ENCODE results near the gene BMPER. TPM values are rescaled to one million over a fixed set of nuclear protein-coding genes. Genes with fewer than 3 reads are reported as not detected.
"Not testable (repeated sequence)": the region's sequence is repeated elsewhere in the genome, so short reads cannot be mapped to it uniquely, and the experiment has no call there.

BMPER gene
- total RNA-seq, 2 donors from 2014 or later, result 0.35 TPM; not detected in 1

DNA sequence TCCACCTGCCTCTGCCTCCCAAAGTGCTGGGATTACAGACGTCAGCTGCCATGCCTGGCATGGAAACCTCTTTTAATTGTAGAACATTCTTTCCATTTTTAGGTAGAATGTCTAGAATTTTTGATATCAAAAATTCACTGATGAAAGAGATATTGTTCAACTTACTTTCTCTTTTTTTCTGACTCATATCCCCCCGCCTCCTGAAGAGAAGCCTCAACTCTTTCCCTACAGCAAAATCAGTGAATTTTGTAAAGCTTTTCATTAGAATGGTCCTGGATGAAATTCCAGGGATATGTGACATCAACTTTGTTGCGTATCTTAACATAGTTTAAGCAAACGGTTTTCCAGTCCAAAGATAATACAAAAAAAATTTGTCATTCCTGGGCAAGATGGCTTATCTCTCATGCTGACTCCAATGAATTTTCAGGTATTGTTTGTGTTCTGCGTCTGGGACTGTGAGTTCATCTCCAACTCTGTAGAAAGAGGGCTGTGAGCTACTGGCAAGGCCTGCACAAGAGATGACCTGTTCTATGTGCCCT, 256.8 kb downstream of the BMPER start:
- no peak for ATAC-seq
- no peak for DNase-seq
- Mint-ChIP-seq H3K36me3 (ENCODE audit: low read depth) (no peaks in the 10 kb centered on the region), H3K4me3 (no peak overlapping the region), H3K27me3 (no peaks in the 10 kb centered on the region), H3K4me1 (no peaks in the 10 kb centered on the region), H3K27ac (no peak overlapping the region)
- H3K9me3 ChIP-seq (ENCODE audit: control insufficient read depth, low read length, poor library complexity, severe bottlenecking), result no peaks in the 10 kb centered on the region

GRCh38 chr7:34162677-34163076, 257.3 kb downstream of the BMPER start:
- DNase-seq, result no peak
- Mint-ChIP-seq H3K4me3 (no peak overlapping the region), H3K27ac (no peak overlapping the region), H3K27me3 (no peaks in the 10 kb centered on the region), H3K36me3 (ENCODE audit: low read depth) (no peaks in the 10 kb centered on the region), H3K4me1 (no peaks in the 10 kb centered on the region)
- no peak for ATAC-seq
- no peaks in the 10 kb centered on the region for H3K9me3 ChIP-seq (ENCODE audit: control insufficient read depth, low read length, poor library complexity, severe bottlenecking)

DNA sequence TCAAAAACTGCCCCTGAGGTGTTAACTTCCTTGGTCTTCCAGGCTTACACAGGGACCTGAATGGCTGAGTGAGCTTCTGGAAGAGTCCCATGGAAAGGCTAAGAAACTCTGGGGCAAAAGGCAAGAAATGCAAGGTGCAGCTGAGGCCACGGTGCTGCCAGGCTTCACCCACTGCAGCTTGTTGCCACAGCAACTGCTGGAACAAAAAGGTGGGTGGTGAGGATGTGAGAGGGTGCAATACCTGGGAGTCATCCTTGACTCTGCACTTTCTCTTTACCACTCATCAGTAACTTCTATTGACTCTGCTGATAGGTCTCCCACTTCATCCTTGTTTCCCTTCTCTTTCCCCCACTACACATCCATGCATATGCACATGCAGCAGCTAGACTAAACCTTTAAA, 258.6 kb downstream of the BMPER start:
- H3K36me3 Mint-ChIP-seq (ENCODE audit: low read depth), result no peaks in the 10 kb centered on the region
- no peak overlapping the region for H3K4me3 Mint-ChIP-seq
- no peaks in the 10 kb centered on the region for H3K9me3 ChIP-seq (ENCODE audit: control insufficient read depth, low read length, poor library complexity, severe bottlenecking)
- DNase-seq (no peak), ATAC-seq (no peak)
- no peaks in the 10 kb centered on the region for H3K27me3 Mint-ChIP-seq
- no peak overlapping the region for H3K27ac Mint-ChIP-seq
- H3K4me1 Mint-ChIP-seq, result no peaks in the 10 kb centered on the region

GRCh38 chr7:34165466-34165865, 260.1 kb downstream of the BMPER start:
- no peaks in the 10 kb centered on the region for H3K27me3 Mint-ChIP-seq
- no peaks in the 10 kb centered on the region for H3K9me3 ChIP-seq (ENCODE audit: control insufficient read depth, low read length, poor library complexity, severe bottlenecking)
- H3K4me1 Mint-ChIP-seq, result no peaks in the 10 kb centered on the region
- H3K27ac Mint-ChIP-seq, result no peak overlapping the region
- no peak for ATAC-seq
- H3K36me3 Mint-ChIP-seq (ENCODE audit: low read depth), result no peaks in the 10 kb centered on the region
- H3K4me3 Mint-ChIP-seq, result no peak overlapping the region
- DNase-seq, result no peak

GRCh38 chr7:34165927-34166550, 260.7 kb downstream of the BMPER start:
- no peaks in the 10 kb centered on the region for H3K9me3 ChIP-seq (ENCODE audit: control insufficient read depth, low read length, poor library complexity, severe bottlenecking)
- no peak for ATAC-seq
- DNase-seq, result no peak
- Mint-ChIP-seq H3K27me3 (no peaks in the 10 kb centered on the region), H3K36me3 (ENCODE audit: low read depth) (no peaks in the 10 kb centered on the region), H3K4me1 (no peaks in the 10 kb centered on the region), H3K4me3 (no peak overlapping the region), H3K27ac (no peak overlapping the region)

DNA sequence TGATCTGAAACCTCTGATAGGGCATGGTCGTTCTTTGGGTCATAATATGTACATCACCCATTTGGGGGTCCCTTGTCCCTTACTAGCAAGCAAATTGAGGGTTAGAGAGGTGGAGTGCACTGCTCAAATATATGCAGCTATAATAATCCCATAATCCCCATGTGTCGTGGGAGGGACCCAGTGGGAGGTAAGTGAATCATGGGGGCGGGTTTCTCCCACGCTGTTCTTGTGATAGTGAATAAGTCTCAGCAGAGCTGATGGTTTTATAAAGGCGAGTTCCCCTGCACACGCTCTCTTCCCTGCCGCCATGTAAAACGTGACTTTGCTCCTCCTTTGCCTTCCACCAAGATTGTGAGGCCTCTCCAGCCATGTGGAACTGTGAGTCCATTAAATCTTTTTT, 262.7 kb downstream of the BMPER start:
- no peaks in the 10 kb centered on the region for H3K27me3 Mint-ChIP-seq
- DNase-seq (no peak), ATAC-seq (no peak)
- H3K36me3 Mint-ChIP-seq (ENCODE audit: low read depth), result no peaks in the 10 kb centered on the region
- H3K9me3 ChIP-seq (ENCODE audit: control insufficient read depth, low read length, poor library complexity, severe bottlenecking), result no peaks in the 10 kb centered on the region
- H3K27ac Mint-ChIP-seq, result no peak overlapping the region
- H3K4me3 Mint-ChIP-seq, result no peak overlapping the region
- H3K4me1 Mint-ChIP-seq, result no peaks in the 10 kb centered on the region

- not testable (repeated sequence) for H3K4me3 Mint-ChIP-seq; H3K27ac Mint-ChIP-seq; H3K9me3 ChIP-seq (ENCODE audit: control insufficient read depth, low read length, poor library complexity, severe bottlenecking); H3K4me1 Mint-ChIP-seq; H3K27me3 Mint-ChIP-seq; DNase-seq; ATAC-seq; H3K36me3 Mint-ChIP-seq (ENCODE audit: low read depth)
Observed at GRCh38 chr7:34174688-34175616, 269.6 kb downstream of the BMPER start.

GRCh38 chr7:34175837-34176236, 270.5 kb downstream of the BMPER start:
- Mint-ChIP-seq H3K4me1 (no peaks in the 10 kb centered on the region), H3K27me3 (no peaks in the 10 kb centered on the region), H3K27ac (no peak overlapping the region), H3K36me3 (ENCODE audit: low read depth) (no peaks in the 10 kb centered on the region), H3K4me3 (no peak overlapping the region)
- H3K9me3 ChIP-seq (ENCODE audit: control insufficient read depth, low read length, poor library complexity, severe bottlenecking), result no peaks in the 10 kb centered on the region
- no peak for ATAC-seq
- no peak for DNase-seq

DNA sequence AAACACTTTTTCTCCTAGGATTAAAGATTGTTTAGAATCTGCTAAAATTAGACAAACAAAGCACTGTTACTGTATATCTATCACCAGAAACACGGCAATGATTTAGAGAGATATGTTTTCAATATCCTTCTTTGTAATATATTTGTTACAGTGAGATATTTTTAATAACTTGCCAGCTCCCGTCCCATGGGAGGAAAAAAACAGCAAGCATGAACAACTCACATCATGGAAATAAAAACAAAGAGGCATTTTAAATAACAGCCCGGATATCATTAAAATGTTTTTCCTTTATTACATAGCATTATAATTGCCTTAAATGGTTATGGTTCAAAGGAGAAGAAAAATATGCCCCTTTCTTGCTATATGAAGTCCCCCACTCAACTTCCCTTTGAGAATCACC, 272.1 kb downstream of the BMPER start:
- H3K4me3 Mint-ChIP-seq, result no peak overlapping the region
- no peaks in the 10 kb centered on the region for H3K9me3 ChIP-seq (ENCODE audit: control insufficient read depth, low read length, poor library complexity, severe bottlenecking)
- no peaks in the 10 kb centered on the region for H3K4me1 Mint-ChIP-seq
- DNase-seq (no peak), ATAC-seq (no peak)
- no peak overlapping the region for H3K27ac Mint-ChIP-seq
- H3K27me3 Mint-ChIP-seq, result no peaks in the 10 kb centered on the region
- no peaks in the 10 kb centered on the region for H3K36me3 Mint-ChIP-seq (ENCODE audit: low read depth)

GRCh38 chr7:34181271-34181958, 276.1 kb downstream of the BMPER start:
- no peaks in the 10 kb centered on the region for H3K36me3 Mint-ChIP-seq (ENCODE audit: low read depth)
- H3K27me3 Mint-ChIP-seq, result no peaks in the 10 kb centered on the region
- DNase-seq (no peak), ATAC-seq (no peak)
- H3K4me1 Mint-ChIP-seq, result no peaks in the 10 kb centered on the region
- no peaks in the 10 kb centered on the region for H3K9me3 ChIP-seq (ENCODE audit: control insufficient read depth, low read length, poor library complexity, severe bottlenecking)
- H3K27ac Mint-ChIP-seq, result no peak overlapping the region
- H3K4me3 Mint-ChIP-seq, result no peak overlapping the region

GRCh38 chr7:34184466-34184865, 279.1 kb downstream of the BMPER start:
- H3K4me3 Mint-ChIP-seq, result no peak overlapping the region
- no peaks in the 10 kb centered on the region for H3K9me3 ChIP-seq (ENCODE audit: control insufficient read depth, low read length, poor library complexity, severe bottlenecking)
- H3K27me3 Mint-ChIP-seq, result no peaks in the 10 kb centered on the region
- DNase-seq (no peak), ATAC-seq (no peak)
- no peak overlapping the region for H3K27ac Mint-ChIP-seq
- no peaks in the 10 kb centered on the region for H3K4me1 Mint-ChIP-seq
- no peaks in the 10 kb centered on the region for H3K36me3 Mint-ChIP-seq (ENCODE audit: low read depth)

- H3K9me3 ChIP-seq (ENCODE audit: control insufficient read depth, low read length, poor library complexity, severe bottlenecking), result no peaks in the 10 kb centered on the region
- no peak for DNase-seq
- Mint-ChIP-seq H3K4me1 (no peaks in the 10 kb centered on the region), H3K4me3 (no peak overlapping the region), H3K27me3 (no peaks in the 10 kb centered on the region), H3K36me3 (ENCODE audit: low read depth) (no peaks in the 10 kb centered on the region), H3K27ac (no peak overlapping the region)
- no peak for ATAC-seq
Observed at GRCh38 chr7:34187798-34188307, 282.5 kb downstream of the BMPER start.

DNA sequence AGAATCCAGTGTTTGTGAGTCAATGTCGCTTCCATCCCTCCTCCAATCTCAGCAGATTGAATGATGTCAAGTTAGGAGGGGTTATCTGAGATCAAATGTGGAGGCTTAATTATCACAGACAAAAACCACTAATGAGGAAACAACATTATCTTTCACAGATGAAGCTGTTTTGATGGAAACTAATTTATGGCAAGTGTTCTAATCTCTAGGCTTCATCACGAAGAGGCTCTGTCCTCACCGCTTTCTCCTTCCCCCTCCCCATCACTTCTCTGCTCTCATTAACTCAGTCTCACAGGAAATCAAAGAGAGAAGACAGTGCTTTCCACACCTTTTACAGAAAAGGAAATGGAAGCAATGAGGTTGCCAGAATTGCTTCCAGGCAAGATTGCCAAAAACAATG, 283.7 kb downstream of the BMPER start:
- H3K4me1 Mint-ChIP-seq, result no peaks in the 10 kb centered on the region
- ATAC-seq (no peak), DNase-seq (no peak)
- no peaks in the 10 kb centered on the region for H3K36me3 Mint-ChIP-seq (ENCODE audit: low read depth)
- H3K27ac Mint-ChIP-seq, result no peak overlapping the region
- no peaks in the 10 kb centered on the region for H3K9me3 ChIP-seq (ENCODE audit: control insufficient read depth, low read length, poor library complexity, severe bottlenecking)
- H3K27me3 Mint-ChIP-seq, result no peaks in the 10 kb centered on the region
- H3K4me3 Mint-ChIP-seq, result no peak overlapping the region

Measured in T-helper 17 cell (primary cell).